Testis (tissue), 2 donors: ENCODE measurements around the gene ZNF800.

Experiments
- CTCF ChIP-seq, 3 experiments: fragments of 450-650 bp in 2 of 3; fragments of 200-600 bp in 1 of 3; sonication (generic) in 1 of 3; IDR thresholded peaks; one replicate each; pipeline ENCODE4 v1.5.1; 2016 to 2019; ENCODE audit warnings: antibody characterized with exemption in 3 of 3, mild to moderate bottlenecking in 2 of 3, moderate library complexity in 1 of 3
- POLR2A ChIP-seq: fragments of 450-650 bp; IDR thresholded peaks from one replicate; pipeline ENCODE4 v1.6.1; 2017; ENCODE audit warnings: antibody characterized with exemption, mild to moderate bottlenecking, moderate library complexity

- TF ChIP-seq POLR2A: no peak
- TF ChIP-seq CTCF (IDR thresholded peaks at IDR 0.05): no peak
These were observed 56.0 kb downstream of the ZNF800 start for GRCh38 chr7:127336458-127336857.
